Daoy (cell line): ENCODE measurements around the gene RBM25. TPM values are rescaled to one million over a fixed set of nuclear protein-coding genes. Genes with fewer than 3 reads are reported as not detected.
"Not testable (repeated sequence)": the region's sequence is repeated elsewhere in the genome, so short reads cannot be mapped to it uniquely, and the experiment has no call there.

Experiments
- DNase-seq: peaks from one replicate; pipeline ENCODE4 v3.0.0-alpha.2; 2015; ENCODE audit warnings: low read depth
- total RNA-seq: library from RNA; depleted of rRNA; stranded (reverse); fragments of >200 nt; shearing (Covaris generic); gene quantifications from 2 replicates; pipeline ENCODE4 v1.2.3, GENCODE V29; 2014; rRNA removed

The RBM25 gene
- total RNA-seq, 1 experiment from 2014 or later: 58.1 TPM

GRCh38 chr14:73168691-73169090 is 110.4 kb downstream of the RBM25 start:
- DNase-seq: no peak

GRCh38 chr14:73169855-73170254 is 111.5 kb downstream of the RBM25 start:
- not testable (repeated sequence) for DNase-seq

GRCh38 chr14:73170686-73171085 is 112.4 kb downstream of the RBM25 start:
- no peak for DNase-seq

- no peak for DNase-seq
These were observed 114.2 kb downstream of the RBM25 start for GRCh38 chr14:73172500-73172899.

GRCh38 chr14:73173092-73173735 is 114.9 kb downstream of the RBM25 start:
- DNase-seq: peak; percentile 36

Other genes starting within 250 kb of the RBM25 start
- 5.0 and 6.4 TPM in 2 replicates for gene DPF3, start 164.4 kb upstream of the RBM25 start, total RNA-seq
- gene DCAF4, start 132.1 kb upstream of the RBM25 start, total RNA-seq: 19.8 and 33.4 TPM in 2 replicates
- 3.8 and 5.3 TPM in 2 replicates for gene ZFYVE1, start 31.4 kb upstream of the RBM25 start, total RNA-seq
- 24.1 and 27.2 TPM in 2 replicates for gene PSEN1, start 78.0 kb downstream of the RBM25 start, total RNA-seq
- gene PAPLN, start 179.0 kb downstream of the RBM25 start, total RNA-seq: 1.7 and 7.0 TPM in 2 replicates